Measurements from ENCODE around the gene GLRA3.

DNA sequence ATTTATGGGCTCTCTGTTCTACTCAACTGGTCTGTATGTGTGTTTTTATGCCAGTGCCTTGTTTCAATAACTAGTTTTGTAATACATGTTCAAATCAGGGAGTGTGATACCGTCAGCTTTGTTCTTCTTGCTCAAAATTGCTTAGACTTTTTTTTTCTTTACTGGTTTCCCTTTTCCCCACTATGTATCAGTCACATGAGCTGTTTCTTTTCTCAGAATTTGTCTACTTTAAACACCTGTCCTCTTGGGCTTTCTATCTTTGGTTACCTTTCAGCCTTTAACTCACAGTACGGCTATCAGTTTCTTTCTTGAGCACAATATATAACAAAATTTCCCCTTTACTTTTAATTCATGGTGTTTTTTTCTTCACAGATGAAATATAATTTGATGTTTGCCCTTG, 5.4 kb upstream of the GLRA3 start:
- TF ChIP-seq POLR2AphosphoS5 (IDR thresholded peaks at IDR 0.05; ENCODE audit: low read depth, low read length) (no peak), TAF1 (IDR thresholded peaks at IDR 0.05; ENCODE audit: borderline replicate concordance, insufficient read depth, low read length) (no peak), SIN3A (IDR thresholded peaks at IDR 0.05; ENCODE audit: borderline replicate concordance, insufficient read depth, low read length) (no peak)
- TF ChIP-seq, protein P1, sequence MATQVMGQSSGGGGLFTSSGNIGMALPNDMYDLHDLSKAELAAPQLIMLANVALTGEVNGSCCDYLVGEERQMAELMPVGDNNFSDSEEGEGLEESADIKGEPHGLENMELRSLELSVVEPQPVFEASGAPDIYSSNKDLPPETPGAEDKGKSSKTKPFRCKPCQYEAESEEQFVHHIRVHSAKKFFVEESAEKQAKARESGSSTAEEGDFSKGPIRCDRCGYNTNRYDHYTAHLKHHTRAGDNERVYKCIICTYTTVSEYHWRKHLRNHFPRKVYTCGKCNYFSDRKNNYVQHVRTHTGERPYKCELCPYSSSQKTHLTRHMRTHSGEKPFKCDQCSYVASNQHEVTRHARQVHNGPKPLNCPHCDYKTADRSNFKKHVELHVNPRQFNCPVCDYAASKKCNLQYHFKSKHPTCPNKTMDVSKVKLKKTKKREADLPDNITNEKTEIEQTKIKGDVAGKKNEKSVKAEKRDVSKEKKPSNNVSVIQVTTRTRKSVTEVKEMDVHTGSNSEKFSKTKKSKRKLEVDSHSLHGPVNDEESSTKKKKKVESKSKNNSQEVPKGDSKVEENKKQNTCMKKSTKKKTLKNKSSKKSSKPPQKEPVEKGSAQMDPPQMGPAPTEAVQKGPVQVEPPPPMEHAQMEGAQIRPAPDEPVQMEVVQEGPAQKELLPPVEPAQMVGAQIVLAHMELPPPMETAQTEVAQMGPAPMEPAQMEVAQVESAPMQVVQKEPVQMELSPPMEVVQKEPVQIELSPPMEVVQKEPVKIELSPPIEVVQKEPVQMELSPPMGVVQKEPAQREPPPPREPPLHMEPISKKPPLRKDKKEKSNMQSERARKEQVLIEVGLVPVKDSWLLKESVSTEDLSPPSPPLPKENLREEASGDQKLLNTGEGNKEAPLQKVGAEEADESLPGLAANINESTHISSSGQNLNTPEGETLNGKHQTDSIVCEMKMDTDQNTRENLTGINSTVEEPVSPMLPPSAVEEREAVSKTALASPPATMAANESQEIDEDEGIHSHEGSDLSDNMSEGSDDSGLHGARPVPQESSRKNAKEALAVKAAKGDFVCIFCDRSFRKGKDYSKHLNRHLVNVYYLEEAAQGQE (IDR thresholded peaks at IDR 0.05; ENCODE audit: insufficient read depth in 1 of 2, low read depth in 2 of 2, low read length in 2 of 2): no peak

All from PFSK-1 (cell line).